Middle frontal gyrus (tissue), 1 donor: ENCODE results near the gene DIPK2A.

Experiments used
- DNase-seq: peaks from one replicate; pipeline ENCODE4 v3.0.0-alpha.2; 2015; ENCODE audit warnings: low spot score; ENCODE audit errors: extremely low spot score

Gene DIPK2A, protein sequence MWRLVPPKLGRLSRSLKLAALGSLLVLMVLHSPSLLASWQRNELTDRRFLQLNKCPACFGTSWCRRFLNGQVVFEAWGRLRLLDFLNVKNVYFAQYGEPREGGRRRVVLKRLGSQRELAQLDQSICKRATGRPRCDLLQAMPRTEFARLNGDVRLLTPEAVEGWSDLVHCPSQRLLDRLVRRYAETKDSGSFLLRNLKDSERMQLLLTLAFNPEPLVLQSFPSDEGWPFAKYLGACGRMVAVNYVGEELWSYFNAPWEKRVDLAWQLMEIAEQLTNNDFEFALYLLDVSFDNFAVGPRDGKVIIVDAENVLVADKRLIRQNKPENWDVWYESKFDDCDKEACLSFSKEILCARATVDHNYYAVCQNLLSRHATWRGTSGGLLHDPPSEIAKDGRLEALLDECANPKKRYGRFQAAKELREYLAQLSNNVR

DNA sequence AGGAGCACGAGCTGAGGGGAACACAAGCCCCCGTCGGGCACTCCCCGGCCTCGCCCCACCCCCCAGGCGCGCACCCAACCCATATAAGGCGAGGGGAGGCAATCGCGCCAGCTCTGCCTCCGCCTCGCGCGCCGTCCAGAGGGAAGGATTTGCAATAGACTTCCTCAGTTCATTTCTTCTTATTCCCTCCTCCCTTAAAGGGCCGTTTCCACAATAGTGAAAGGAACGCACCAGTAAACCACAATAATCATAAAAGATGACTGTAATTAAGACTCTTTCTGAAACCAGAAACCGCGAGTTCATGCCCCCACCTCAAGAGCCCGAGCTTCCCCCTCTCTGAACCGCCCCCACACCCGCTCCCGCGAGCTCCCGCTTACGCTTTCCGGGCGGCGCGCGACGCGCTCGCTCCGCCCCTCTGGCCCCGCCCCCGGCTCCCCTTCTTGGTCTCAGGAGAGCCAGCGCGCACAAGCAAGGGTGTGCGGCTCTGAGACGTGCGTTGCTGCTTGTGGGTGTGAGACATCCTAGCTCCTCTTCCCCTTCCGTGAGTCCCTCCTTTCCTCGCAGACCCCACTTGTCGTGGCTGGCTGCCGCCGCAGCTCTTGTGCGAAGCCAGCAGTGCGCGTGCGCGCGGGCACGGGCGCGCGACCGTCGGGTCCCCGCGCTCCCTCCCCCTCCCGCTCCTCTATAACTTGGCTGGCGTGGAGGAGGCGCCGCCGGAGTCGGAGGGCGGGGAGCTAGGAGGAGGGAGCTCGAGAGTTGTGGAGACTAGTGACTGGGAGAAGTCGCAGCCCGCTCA is at the start of gene DIPK2A:
TSS of gene DIPK2A (plus strand) at position 465 of the 796 bp plus-strand sequence. CDS start 510 bp downstream, outside the sequence.
- peak; percentile 89 for DNase-seq

GRCh38 chr3:143924522-143925285 is 46.9 kb upstream of the DIPK2A start:
- DNase-seq = no peak

DNA sequence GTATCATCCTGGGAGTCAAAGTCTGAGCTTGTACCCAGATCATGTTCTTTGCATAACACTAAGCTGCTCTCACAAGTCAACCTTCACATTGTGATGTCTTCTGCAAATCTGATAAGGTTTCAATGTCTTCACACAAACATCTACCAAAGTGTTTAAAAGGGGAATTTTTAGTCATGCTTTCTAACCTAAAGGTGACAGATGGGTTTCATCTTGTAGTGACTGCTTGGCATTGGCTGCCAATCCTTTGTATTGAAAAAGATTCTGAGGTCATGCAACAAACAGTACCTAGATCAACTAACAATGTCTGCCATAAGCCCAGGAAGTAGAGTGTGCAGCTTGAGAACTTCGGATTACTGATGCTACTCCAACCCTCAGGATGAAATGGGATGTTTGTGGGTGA is 43.6 kb upstream of the DIPK2A start:
- DNase-seq = no peak

DNA sequence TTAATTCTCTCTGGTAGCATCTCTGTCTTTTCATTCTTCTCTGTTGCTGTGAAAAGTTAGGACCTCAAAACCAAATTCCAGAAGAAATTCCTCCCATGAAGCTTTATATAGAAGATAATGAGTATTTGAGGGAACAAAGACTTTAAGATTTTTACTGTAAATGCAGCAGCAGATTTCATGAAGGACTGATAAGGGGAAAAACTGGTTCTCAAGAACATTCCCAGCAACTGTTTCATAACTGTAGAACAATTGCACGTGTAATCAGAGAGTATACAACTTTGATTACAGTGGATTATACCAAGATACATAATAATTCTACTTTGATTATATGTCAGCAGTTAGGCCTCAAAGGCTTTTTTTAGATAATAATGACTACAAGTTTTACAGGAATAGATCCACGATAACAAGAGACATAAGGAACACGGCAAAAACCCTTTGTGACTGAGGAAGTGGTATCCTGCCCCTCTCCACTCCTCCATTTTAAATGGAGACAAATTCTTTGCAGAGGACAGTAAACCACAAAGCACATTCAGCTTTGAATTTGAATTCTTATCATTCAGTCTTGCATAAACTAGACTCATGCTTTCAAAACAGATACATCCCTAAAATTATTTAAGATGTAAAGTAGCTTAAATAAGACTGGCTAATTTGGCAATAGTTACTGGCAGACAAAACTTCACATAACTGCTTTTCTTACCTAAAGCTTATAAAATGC is 42.9 kb upstream of the DIPK2A start:
- no peak for DNase-seq

DNA sequence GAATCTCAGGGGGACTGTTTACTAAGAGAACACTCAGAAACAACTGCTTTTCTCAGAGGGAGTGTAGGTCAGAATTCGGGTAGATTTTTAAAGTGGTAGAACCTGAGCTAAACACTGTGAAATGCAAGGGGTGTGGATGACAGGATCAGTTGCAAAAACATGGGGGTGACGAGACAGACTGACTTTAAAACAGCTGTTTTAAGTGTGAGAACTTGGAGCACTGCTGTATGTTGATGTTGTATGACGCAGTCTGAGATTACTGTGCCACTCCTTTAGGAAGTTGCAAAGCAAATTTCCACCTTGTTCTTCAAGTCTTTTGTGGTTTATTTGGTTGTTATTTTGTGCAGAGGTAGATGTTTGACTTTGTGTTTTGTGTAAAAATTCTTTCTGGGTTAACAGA is 36.8 kb upstream of the DIPK2A start:
- DNase-seq = no peak

- DNase-seq = no peak
Measured at GRCh38 chr3:143935678-143936077, 35.9 kb upstream of the DIPK2A start.

- no peak for DNase-seq
Measured at GRCh38 chr3:143950810-143951209, 20.8 kb upstream of the DIPK2A start.

- DNase-seq = no peak
Measured at GRCh38 chr3:143951351-143951971, 20.2 kb upstream of the DIPK2A start.

GRCh38 chr3:143952569-143953072 is 19.0 kb upstream of the DIPK2A start:
- no peak for DNase-seq

DNA sequence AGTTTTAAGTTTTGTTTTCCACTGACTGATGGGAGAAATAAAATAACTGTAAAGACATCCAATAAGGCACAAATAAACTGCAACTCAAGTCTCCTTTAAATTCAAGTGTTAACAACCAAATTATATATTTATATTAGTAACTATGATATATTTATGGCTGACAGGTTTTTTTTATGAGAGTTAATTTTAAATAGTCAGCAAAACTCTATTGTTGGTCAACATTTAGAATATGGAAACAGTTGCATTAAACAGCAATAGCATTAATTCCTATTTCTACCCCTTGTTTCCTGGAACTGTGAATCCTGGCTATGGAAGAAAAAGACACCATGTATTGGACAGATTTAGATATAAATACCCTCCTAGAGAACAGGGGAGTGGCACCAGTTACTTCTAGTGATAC is 16.5 kb upstream of the DIPK2A start:
- DNase-seq = no peak

- DNase-seq = no peak
Measured at GRCh38 chr3:143956838-143957237, 14.8 kb upstream of the DIPK2A start.

DNA sequence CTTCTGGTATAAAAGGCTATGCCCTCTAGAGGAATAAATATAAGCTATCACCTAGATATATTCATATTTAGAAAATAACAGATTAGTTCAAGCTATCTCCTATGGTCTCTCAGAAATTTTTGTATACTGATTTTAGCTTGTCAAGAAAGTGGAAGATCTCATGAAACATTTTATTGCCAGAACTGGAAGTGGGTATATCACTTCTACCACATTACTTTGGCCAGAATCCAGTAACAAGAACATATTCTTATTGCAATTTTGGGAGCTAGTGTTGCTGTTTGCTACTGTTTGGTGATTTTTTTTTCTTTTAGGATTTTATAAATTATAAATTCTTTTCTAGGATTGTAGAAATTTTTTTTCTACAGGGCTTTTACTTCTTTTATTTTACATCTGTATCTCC is 14.2 kb upstream of the DIPK2A start:
- DNase-seq = no peak

DNA sequence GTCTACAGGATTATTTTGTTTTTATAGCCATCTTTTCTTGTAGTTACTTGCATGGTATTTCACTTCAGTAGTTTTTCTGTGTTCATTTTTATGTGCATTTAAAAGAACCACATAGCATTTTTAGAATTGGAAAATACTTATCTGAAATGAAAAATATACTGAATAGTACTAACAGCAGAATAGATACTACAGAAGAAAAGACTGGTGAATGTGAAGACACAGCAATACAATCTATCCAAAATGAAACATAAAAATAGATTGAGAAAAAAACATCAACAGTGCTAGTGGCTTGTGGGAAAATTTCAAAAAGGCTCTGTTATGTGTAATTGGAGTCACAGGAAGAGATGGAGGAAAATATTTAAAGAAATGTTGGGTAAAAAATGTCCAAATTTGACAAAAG is 12.7 kb upstream of the DIPK2A start:
- no peak for DNase-seq

DNA sequence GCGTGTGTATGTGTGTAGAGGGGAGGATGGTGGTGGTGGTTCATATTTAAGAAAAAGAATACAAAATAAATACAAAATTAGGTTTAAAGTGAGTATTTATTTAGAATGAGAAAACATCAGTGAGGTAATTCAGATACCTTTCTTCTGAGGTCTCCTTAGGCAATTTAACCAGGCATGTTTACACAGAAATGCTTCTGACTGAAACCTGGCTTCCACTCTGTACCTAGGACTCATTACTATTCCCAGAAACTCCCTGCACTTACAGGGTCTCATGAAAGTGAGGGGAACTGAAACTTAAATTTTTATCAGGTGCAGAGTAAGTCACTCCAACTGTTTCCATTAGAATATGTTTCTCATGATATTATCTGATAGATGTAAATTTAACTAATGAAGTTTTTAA is 10.3 kb upstream of the DIPK2A start:
- no peak for DNase-seq

DNA sequence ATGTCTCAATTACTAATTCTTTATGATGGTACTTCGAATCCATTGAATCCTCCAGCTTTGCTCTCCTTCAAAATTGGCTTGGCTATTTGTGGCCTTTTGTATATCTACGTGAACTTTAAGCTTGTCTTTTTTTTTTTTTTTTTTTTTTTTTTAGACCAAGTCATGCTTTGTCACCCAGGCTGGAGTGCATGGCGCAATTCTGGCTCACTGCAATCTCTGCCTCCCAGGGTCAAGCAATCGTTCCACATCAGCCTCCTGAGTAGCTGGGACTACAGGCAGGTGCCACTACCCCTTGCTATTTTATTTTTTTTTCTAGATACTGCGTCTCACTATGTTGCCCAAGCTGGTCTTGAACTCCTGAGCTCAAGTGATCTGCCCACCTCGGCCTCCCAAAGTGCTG is 7.7 kb upstream of the DIPK2A start:
- no peak for DNase-seq

DNA sequence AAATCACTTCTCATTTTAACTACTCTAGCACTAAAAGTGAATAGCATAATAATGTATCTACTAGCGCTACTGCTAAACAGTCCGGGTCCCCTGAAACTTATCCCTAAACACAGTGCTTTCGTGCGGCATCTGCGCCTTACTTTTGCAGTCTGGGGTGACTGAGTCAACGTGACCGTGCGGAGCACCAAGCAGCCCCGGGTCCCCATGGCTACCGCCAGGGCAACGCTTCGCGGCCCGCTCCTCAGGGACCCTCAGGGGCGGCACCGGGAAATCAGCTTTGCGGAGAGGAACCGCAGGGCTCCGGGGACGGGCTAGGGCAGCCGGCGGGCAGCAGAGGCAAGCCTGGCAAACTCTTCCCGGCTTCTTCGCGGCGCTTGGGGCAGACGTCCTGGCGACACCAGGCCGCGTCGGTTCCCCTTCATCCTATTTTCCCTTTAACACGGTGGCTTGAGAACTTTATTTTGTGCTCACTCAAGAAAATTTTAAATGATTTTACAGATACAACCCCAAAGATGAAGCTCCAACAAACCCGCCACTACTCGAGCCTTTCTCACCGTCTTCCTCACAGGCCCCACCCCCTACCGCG is 757 bp upstream of the DIPK2A start:
- no peak for DNase-seq

DNA sequence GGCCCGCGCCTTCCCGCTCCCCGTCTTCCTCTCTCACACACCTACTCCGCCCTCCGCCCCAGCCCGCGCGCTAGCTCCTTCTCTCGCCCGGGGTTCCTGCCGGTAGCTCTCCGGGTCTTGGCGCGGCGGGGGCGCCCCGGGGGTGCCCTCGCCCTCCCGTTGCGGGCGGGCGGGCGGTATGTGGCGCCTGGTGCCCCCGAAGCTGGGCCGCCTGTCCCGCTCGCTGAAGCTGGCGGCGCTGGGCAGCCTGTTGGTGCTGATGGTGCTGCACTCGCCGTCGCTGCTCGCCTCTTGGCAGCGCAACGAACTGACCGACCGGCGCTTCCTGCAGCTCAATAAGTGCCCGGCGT is 507 bp downstream of the DIPK2A start:
- no peak for DNase-seq

DNA sequence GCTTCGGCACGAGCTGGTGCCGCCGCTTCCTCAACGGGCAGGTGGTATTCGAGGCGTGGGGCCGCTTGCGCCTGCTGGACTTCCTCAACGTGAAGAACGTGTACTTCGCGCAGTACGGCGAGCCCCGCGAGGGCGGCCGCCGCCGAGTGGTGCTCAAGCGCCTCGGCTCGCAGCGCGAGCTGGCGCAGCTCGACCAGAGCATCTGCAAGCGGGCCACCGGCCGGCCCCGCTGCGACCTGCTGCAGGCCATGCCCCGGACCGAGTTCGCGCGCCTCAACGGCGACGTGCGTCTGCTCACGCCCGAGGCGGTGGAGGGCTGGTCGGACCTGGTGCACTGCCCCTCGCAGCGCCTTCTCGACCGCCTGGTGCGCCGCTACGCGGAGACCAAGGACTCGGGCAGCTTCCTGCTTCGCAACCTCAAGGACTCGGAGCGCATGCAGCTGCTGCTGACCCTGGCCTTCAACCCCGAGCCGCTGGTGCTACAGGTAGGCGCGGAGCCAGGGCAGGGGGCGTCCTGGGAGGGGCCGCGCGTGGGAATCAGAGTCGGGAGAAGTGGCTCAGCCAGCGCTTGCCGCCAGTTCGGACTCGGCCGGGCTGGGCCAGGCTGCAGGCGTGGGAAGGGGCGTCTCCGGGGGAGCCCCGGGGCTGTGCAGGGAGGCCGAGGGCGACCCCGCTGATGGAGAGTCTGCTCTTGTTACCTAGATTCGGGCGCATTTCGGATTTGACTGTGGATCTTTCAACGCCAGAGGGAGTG is 1.1 kb downstream of the DIPK2A start:
- DNase-seq = peak; percentile 56

DNA sequence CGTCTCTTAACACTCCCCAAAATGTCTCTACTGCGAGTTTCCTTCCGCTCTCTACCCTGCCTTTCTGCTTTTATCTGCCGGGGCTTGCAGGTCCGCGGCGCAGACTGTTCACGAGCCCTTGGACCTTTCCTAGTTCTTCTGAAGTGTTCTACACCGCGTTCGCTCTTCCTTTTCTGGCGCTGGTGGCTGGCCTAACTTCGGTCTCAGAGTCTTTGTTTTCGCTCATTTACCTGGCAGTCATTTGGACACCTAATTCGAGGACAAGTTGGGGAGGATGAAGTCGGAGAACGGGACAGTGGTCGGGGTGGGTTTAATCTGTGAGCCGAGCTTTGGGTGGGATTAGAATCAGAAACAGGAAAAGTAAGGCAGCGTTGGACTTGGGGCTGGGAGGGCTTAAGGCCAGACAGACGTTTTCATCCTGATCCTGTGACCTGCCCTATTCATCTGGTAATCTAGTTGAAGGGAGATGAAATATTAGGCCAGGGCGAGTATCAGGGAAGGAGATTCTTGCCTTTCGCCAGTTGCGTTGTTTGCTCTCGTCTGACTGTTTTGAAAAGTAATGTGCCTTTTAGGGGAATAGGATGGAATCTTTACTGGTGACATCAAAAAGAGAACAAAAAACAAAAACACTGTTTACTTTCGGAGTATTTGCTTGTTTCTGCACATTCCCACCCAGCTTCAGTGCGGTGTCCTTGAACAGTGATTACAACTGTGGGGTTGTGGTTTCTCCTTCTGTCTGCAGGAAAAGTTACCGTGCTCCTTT is 1.8 kb downstream of the DIPK2A start:
- DNase-seq = peak; percentile 74
